ENCODE results near the gene MED16.
A peak's percentile ranks its signal among the peaks of the same experiment; 100 is the strongest.
"Not testable (repeated sequence)": the region's sequence is repeated elsewhere in the genome, so short reads cannot be mapped to it uniquely, and the experiment has no call there.

MED16 gene

DNA sequence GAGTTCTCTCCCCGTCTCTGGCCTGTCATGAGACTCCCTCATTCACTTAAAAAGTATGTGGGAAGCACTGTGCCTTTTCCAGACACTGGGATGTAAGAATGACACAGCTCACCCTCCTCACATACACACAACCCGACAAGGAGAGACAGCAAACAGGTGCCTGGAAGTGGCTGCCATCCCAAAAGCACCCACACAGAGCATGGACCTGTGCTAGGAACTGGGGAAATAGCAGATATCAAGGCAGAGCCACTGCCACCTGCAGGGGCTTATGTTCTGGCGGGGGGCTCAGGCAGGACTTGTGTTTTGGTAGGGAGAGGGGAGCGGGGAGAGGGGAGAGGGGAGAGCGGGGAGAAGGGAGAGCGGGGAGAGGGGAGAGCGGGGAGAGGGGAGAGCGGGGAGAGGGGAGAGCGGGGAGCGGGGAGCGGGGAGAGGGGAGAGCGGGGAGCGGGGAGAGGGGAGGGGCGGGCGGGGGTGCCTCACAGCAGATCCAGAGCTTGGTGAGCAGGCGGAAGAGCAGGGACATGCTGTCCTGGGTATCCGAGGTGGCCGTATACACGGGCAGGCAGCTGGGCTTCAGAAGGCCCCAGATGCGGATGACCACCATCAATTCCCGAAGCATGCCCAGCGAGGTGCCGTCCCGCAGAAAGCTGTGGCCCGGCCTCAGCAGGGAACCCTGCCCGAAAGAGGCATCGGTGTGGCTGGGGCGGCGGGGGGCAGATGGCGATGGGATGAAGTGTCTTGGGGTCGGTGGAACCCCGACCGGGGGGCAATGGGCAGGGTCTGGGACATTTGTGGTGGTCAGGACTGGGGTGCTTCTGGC is 21.3 kb downstream of the MED16 start:
- DNase-seq, result peak; percentile 15

DNA sequence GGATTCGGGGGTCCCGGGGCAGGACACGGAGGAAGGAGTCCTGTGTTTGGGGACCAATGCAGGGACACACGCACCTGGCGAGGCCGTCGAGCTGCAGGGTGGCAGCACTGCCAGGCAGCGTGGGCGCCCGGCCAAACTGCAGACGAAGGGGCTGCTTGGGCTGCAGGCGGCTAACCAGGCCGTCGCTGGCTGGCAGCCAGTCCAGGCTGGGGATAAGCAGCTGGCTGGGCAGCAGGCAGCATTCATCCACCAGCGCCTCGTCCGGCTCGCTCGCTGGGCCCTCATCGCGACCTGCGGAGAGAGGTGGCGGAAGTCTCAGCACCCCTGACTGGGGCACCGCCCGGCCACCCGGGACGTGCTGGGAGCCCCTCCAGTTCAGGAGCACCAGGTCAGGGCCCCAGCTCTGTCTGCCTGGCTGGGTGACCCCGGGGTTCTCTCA is 22.0 kb downstream of the MED16 start:
- no peak for DNase-seq

DNA sequence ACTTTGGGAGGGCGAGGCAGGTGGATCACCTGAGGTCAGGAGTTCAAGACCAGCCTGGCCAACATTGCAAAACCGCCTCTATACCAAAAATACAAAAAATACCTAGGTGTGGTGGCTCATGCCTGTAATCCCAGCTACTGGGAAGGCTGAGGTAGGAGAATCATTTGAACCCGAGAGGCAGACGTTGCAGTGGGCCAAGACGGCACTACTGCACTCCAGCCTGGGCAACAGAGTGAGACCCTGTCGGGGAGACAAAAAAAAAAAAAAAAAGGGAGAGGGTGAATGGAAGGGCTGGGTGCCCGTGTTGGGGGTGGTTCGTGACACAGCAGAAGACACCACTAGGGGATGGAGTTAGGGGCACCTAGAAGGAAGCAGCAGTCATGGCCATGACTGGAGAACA is 22.7 kb downstream of the MED16 start:
- no peak for DNase-seq

DNA sequence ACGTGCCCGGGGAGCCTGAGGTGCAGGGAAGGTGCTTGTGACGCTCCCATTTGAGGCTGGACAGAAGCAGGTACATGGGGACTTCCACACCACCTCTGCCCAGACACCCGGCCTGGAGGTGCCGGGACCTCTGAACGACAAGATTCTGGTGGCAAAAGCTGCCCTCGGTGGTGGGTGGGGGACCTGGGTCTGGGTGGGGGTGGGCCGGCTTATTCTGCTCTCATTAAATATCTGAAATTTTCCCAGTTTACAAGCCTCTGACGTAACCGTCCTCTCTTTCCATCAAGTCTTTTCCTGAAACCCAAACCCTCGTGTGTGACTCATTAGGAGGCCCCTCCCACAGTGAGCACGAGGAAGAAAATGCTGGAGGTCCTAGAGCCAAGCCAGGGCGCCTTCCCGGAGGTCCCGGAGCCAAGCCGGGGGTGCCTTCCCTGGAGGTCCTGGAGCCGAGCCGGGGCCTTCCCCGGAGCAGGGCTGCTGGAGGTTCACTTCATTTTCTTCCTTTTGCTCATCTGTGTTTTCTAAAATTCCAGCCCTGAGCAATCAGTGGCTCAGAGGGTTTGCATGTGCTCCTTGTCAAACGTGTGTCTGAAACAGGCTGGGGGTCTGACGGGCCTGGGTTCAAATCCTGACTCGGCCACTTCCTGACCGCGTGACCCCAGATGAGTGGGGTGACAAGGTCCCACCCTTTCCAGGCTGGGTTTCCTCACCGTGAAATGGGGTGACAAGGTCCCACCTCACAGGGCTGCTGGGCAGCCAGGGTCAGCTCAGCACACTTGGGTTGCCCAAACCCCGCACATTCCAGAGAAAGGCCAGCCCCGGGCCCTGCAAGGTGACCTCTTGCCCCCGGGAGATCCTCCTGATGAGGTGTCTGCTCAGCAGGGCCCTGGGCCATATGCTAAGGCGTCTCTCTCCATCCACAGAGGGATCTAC is 23.5 kb downstream of the MED16 start:
- DNase-seq, result no peak

DNA sequence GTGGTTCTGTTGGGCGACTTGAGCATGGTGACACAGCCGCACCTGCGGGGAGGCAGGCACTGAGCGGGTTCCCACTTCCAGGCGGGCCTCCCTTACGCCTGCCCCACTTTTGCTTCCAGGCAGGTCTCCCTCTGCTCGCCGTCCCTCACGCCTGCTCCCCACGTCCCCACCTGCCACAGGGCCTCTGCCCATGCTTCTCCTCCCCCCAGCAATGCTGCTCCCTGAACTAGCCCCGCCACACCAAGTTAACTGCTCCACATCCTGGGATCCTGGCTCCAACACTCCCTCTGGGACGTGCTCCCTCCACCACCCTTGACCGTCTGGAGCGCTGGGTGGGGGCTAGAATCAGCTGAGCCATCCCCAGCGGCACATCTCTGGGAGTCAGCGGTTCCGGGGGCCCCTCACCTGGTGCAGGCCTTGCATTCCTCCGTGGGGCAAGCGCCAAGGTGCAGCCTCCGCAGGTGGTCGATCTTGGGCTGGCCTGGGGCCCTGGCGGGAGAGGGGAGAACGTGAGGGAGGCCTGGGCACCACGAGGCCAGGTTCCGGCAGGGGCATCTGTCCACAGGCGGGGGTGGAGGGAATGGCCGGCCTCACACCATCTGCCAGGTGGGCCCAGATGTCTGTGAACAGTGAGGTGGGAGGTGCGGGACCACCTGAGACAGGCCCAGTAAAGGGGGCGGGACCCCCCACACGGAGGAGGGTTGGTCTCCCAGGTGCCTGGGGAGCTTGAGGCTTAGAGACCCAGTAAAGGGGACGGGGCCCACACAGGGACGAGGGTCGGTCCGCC is 24.3 kb downstream of the MED16 start:
- no peak for DNase-seq

DNA sequence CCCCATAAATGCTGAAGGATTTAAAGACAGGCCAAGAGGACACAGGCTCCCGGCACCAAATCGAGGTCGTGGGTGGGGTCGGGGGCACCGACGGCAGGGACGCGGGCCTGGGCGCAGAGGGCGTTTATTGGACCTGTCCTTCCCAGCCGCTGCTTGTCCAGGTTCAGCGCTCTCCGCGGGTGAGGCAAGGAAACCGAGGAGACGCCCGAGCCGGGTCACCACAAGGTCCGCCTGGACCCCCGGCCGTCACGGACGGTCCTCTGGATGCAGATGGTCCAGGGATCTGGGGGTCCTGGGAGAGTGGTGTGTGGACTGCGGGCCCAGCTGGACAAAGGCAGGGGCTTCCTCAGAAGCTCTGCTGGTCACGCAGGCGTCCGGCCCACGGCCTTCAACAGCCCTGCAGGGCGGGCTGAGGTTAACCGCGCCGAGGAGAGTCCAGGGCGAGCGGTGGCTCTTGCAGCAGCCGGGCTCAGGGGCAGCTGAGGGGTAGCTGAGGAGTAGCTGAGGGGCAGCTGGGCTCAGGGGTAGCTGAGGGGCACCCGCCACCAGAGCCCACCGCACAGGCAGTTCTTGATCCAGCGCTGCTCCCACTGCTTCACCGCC is 25.0 kb downstream of the MED16 start:
- DNase-seq, result no peak

DNA sequence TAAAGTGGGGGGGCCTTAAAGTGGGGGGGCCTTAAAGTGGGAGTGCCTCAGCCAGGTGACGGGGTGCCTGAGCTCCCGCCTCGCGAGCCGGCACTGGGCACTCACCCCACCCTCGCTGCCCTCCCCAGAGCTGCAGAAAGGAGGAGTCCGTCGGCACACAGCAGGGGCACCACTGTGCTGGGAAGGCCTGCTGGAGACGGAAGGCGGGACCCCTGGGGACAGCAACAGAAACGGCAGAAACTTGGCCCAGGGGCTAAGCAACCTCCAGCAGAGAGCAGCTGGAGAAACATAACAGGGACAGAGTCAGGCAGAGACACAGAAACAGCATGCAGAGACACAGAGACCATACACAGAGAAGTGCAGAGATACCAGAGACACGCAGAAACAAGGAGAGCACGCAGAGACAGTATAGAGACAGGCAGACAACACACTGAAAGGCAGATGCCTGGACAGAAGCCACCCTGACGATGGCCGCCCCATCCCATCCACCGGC is 25.6 kb downstream of the MED16 start:
- DNase-seq, result no peak

DNA sequence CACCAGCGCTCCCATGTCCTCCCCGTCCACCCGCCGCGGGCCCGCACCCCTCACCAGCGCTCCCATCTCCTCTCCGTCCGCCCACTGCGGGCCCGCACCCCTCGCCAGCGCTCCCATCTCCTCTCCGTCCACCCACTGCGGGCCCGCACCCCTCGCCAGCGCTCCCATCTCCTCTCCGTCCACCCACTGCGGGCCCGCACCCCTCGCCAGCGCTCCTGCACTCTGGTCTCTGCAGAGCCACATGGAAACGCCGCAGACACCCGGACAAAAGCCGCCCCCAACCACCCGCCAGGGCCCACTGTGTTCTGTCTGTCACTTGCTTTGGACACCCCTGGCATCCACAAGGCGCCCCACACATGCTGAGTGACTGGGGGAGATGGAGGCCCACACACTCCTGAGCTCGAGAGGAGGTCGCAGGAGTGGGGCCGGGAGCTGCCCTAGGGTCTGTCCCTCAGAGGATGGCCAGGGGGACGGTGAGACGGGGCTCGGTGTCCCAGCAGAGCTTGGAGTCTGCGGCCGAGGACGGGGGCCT is 26.2 kb downstream of the MED16 start:
- DNase-seq, result no peak

DNA sequence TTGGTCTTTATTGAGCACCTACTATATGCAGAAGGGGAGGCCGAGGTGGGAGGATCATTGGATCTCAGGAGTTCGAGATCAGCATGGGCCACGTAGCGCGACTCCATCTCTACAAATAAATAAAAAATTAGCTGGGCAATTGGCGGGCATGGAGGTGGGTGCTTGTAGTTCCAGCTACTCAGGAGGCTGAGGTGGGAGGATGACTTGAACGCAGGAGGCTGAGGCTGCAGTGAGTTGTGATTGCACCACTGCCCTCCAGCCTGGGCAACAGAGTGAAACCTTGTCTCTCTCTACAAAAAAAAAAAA is 29.7 kb downstream of the MED16 start:
- DNase-seq, result no peak

DNA sequence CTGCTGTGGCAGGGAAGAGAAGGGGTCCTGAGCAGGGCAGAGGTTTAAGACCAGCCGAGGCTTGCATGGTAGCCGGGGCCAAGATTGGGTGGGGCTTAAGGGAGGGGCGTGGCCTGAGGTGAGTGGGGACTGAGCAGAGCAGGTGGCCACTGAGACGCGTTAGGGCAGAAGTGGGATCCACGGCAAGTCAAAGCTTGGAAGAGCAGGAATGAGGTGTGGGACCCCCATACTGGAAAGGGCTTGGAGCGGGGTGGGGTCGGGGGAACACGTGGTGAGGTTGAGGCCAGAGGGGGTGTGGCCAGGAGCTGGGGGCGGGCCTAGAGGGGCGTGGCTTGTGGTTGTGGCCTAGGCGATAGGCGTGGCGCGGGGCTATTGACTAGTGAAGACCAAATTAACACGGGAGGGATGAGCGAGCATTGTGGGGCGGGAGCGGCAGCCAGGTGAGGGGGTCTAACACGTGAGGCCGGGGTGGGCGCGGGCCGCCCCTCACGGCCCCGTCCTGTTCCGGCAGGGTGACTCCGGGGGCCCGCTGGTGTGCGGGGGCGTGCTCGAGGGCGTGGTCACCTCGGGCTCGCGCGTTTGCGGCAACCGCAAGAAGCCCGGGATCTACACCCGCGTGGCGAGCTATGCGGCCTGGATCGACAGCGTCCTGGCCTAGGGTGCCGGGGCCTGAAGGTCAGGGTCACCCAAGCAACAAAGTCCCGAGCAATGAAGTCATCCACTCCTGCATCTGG is 30.2 kb downstream of the MED16 start:
- DNase-seq, result peak; percentile 81

DNA sequence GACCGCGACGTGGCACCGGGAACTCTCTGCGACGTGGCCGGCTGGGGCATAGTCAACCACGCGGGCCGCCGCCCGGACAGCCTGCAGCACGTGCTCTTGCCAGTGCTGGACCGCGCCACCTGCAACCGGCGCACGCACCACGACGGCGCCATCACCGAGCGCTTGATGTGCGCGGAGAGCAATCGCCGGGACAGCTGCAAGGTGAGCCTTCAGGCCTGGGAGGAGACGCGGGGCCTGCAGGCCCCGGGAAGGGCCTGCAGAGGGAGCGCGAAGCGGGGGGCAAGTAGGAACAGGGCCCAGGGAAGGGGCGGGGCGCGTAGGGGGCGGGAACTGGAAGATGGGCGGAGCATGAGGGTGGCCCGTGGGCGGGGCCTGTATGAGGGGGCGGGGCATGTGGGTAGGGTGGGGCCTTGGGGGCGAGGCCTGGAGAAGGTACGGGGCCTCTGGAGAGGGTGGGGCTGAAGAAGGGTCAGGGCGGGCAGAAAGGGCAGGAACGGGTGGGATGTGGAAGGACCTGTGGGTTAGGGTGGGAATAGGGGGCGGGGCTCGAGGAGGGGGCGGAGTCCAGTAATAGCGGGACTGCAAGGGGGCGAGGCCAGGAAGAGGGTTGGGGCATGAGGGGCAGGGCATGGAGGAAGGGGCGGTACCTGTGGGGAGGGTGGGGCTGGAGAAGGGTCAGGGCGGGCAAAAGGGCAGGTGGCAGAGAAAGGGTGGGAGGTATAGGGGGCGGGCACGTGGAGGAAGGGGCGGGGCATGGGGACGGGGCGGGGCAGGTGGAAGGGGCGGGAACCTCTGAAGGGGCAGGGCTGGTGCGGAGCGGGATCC is 31.0 kb downstream of the MED16 start:
- DNase-seq, result peak; percentile 69

DNA sequence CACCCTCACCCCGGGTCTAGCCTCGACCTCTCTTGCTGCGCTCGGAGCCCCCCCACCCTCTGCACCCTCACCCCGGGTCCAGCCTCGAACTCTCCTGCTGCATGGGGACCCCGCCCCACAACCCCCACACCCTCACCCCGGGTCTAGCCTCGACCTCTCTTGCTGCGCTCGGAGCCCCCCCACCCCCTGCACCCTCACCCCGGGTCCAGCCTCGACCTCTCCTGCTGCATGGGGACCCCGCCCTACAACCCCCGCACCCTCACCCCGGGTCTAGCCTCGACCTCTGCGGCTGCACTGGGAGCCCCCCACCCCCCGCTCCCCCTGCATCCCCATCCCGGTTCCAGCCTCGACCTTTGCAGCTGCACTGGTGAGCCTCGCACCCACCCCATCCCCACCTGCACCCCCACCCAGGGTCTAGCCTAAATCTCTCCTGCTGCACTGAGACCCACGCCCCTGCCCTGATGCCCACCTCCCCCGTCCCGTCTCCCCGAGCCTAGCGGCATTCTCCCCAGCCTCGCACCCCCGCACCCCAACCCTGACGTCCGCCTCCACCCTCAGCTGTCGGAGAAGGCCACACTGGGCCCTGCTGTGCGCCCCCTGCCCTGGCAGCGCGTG is 31.7 kb downstream of the MED16 start:
- DNase-seq, result no peak

DNA sequence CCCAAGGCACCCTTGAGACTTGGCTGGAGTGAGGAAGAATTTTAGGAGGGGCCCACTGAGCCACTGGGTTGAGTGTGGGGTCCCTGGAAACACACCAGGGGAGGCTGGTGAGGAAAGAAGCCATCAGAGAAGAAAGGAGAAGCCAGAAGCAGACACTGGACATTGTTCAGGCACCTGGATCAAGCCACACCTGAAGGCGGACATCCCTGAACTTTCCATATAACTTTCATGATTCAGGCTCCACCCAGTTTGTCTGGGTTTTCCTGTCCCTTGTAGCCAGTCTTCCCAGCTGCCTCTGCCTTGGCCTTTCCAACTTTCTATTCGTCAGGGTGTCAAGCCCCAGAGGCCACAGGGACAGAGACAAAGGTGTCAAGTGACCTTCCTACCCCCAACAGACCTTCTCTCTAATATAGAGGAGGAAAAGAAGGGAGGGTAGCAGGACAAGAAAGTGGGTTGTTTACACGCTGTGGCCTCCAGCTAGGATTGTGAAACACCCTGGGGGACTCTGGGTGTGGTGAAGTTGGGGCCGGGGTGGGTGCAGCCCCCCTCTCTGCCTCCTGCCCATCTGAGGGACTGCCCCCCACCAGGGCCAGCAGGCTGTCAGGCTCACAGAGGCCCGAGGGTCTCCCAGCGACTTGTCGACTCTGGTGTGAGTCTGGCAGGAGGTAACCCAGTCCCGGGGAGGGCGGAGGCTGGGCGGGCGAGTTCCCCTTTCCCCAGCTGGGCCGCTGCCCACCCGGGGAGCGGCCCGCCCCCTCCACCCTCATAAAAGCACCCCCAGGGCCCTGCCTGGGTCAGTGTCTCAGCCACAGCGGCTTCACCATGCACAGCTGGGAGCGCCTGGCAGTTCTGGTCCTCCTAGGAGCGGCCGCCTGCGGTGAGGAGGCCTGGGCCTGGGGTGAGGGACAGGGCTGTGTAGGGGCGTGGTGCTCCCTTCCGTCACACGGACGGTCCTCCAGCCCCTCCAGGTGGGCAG is 33.8 kb downstream of the MED16 start, which contains the start of gene CFD:
CFD (plus strand) TSS at position 797 of the 976 bp plus-strand sequence; CDS start at position 823, 26 bp downstream.
- no peak for DNase-seq

DNA sequence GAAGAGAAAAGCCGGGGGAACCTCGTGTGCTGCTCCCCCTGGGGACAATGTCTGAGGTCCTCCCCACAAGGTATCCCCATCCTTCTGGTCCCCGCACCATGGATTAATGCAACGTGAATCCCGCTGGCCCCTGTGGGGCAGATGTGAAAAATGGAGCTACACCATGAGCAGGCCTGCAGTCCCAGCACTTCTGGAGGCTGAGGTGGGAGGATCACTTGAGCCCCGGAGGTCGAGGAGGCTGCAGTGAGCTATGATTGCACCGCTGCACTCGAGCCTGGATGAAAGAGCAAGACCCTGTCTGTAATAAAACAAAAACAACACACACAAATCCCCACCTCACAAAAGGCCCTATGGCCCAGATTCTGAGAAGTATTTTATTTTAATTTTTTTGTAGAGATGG is 34.7 kb downstream of the MED16 start:
- DNase-seq, result no peak

DNA sequence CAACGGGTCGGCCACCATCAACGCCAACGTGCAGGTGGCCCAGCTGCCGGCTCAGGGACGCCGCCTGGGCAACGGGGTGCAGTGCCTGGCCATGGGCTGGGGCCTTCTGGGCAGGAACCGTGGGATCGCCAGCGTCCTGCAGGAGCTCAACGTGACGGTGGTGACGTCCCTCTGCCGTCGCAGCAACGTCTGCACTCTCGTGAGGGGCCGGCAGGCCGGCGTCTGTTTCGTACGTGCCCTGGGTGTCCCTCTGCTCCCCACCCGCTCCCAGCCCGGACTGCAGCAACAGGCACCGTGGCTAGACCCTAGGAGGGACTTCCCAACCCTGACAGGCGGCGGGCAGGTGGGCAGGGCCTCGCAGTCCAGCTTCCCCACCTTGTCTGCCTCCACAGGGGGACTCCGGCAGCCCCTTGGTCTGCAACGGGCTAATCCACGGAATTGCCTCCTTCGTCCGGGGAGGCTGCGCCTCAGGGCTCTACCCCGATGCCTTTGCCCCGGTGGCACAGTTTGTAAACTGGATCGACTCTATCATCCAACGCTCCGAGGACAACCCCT is 37.3 kb downstream of the MED16 start:
- no peak for DNase-seq

DNA sequence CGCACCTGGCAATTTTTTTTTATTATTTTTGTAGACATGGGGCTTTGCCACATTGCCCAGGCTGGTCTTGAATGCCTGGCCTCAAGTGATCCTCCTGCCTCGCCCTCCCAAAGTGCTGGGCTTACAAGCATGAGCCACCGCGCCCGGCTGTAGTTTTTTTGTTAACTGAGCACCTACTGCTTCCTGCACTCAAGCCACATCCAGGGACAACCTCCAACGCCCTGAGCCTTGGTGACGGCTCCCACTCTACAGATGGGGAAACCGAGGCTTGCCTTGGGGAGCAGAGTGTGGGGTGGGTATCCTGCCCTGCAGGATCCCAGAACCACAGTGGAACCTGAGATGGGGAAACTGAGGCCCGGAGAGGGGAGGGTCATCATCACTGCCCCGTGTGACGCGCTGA is 37.8 kb downstream of the MED16 start:
- DNase-seq, result no peak

DNA sequence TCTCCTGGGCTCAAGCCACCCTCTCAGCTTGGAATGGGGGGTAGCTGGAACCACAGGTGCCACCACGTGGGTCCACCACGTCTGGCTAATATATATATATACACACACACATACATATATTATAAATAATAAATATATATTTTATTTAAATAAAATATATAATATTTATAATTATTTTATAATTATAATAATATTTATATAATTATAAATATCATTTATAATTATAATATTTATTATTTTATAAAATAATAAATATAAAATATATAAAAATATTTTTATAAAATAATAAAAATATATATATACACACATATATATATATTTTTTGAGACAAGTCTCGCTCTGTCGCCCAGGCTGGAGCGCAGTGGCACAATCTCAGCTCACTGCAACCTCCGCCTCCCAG is 38.4 kb downstream of the MED16 start:
- DNase-seq, result no peak

DNA sequence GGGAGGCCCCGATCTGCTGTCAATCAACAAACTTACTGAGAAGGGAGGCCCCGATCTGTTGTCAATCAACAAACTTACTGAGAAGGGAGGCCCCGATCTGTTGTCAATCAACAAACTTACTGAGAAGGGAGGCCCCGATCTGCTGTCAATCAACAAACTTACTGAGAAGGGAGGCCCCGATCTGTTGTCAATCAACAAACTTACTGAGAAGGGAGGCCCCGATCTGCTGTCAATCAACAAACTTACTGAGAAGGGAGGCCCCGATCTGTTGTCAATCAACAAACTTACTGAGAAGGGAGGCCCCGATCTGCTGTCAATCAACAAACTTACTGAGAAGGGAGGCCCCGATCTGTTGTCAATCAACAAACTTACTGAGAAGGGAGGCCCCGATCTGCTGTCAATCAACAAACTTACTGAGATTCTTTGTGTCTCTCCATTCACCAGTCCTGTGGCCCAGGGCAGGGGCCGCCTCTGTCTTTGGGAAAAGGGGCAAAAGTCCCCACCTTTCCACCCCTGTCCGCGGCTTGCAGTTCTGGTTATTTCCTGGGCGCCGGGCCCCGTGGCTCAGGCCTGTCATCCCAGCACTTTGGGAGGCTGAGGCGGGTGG is 39.3 kb downstream of the MED16 start:
- DNase-seq, result not testable (repeated sequence)

Measured in CD4-positive, alpha-beta T cell treated with Interleukin-17A for 4 hours (primary cell).